Hepatocyte (in vitro differentiated cells): ENCODE data around the gene SUPT4H1. TPM values are rescaled to one million over a fixed set of nuclear protein-coding genes. Genes with fewer than 3 reads are reported as not detected.

Experiments
- DNase-seq: peaks from one replicate; pipeline ENCODE4 v3.0.0-alpha.2; 2016; ENCODE audit warnings: low spot score
- H2AFZ ChIP-seq: fragments of 200-600 bp; sonication (generic); 2 replicates; pipeline ENCODE4 v1.6.0; 2016; ENCODE audit warnings: antibody characterized with exemption, mild to moderate bottlenecking
- H3K27ac ChIP-seq: fragments of 200-600 bp; sonication (generic); 2 replicates; pipeline ENCODE4 v1.5.1; 2016; ENCODE audit warnings: mild to moderate bottlenecking
- H3K27me3 ChIP-seq: fragments of 200-600 bp; sonication (generic); 2 replicates; pipeline ENCODE4 v1.6.1; 2016
- H3K36me3 ChIP-seq: fragments of 200-600 bp; sonication (generic); replicated peaks from 2 replicates; pipeline ENCODE4 v1.5.1; 2016; ENCODE audit warnings: low read depth; ENCODE audit not compliant: insufficient read depth
- H3K4me1 ChIP-seq: fragments of 200-600 bp; sonication (generic); 2 replicates; pipeline ENCODE4 v1.5.1; 2016; ENCODE audit warnings: mild to moderate bottlenecking, moderate library complexity; ENCODE audit not compliant: insufficient read depth
- H3K4me2 ChIP-seq: fragments of 200-600 bp; sonication (generic); 2 replicates; pipeline ENCODE4 v1.6.0; 2016
- H3K4me3 ChIP-seq: fragments of 200-600 bp; sonication (generic); 2 replicates; pipeline ENCODE4 v1.5.1; 2016; ENCODE audit warnings: mild to moderate bottlenecking
- H3K79me2 ChIP-seq: fragments of 200-600 bp; sonication (generic); 2 replicates; pipeline ENCODE4 v1.6.0; 2017; ENCODE audit warnings: mild to moderate bottlenecking
- H3K9me2 ChIP-seq: fragments of 200-600 bp; sonication (generic); replicated peaks from 2 replicates; pipeline ENCODE4 v1.6.0; 2017; ENCODE audit warnings: mild to moderate bottlenecking; ENCODE audit not compliant: insufficient read depth
- H3K9me3 ChIP-seq: fragments of 200-600 bp; sonication (generic); 2 replicates; pipeline ENCODE4 v1.5.1; 2016; ENCODE audit warnings: low read depth, mild to moderate bottlenecking
- H4K20me1 ChIP-seq: fragments of 200-600 bp; sonication (generic); 2 replicates; pipeline ENCODE4 v1.6.0; 2016; ENCODE audit warnings: mild to moderate bottlenecking; ENCODE audit not compliant: insufficient read depth, poor library complexity, severe bottlenecking
- CTCF ChIP-seq: fragments of 200-600 bp; sonication (generic); IDR thresholded peaks from 2 replicates; pipeline ENCODE4 v1.5.1; 2016; ENCODE audit warnings: antibody characterized with exemption, mild to moderate bottlenecking; ENCODE audit not compliant: poor library complexity
- EZH2 ChIP-seq: fragments of 200-600 bp; sonication (generic); IDR thresholded peaks from 2 replicates; pipeline ENCODE4 v1.6.1; 2016; ENCODE audit warnings: antibody characterized with exemption, mild to moderate bottlenecking, borderline replicate concordance
- EZH2phosphoT487 ChIP-seq: fragments of 200-600 bp; sonication (generic); IDR thresholded peaks from one replicate; pipeline ENCODE4 v1.6.1; 2018; ENCODE audit warnings: antibody characterized with exemption, mild to moderate bottlenecking, low read depth, moderate library complexity; ENCODE audit not compliant: unreplicated experiment, severe bottlenecking
- WGBS: methylation state at CpG from one replicate; pipeline ENCODE4 v1.1.6; 2016; ENCODE audit warnings: low lambda C conversion rate; ENCODE audit errors: missing lambda C conversion rate; 5-methylcytosine and 5-hydroxymethylcytosine counted together
- polyA plus RNA-seq: library from polyadenylated mRNA; unstranded; fragments of >200 nt; fragmentation: Nextera tagmentation; extraction: Ambion mirVana; gene quantifications from 2 replicates; pipeline ENCODE4 v1.2.1, GENCODE V29; 2016
- total RNA-seq: library from RNA; depleted of rRNA; stranded (reverse); fragments of >200 nt; gene quantifications from 2 replicates; pipeline ENCODE4 v1.2.3, GENCODE V29; 2014

The SUPT4H1 gene
- total and polyA plus RNA-seq, 2 experiments from 2014 or later, result 54.5 to 108 TPM

- Histone ChIP-seq H3K4me3 (no peak overlapping the region), H3K9me2 (no peaks in the 10 kb centered on the region), H4K20me1 (no peaks in the 10 kb centered on the region), H3K27ac (no peak overlapping the region), H3K79me2 (no peaks in the 10 kb centered on the region), H3K4me1 (no peaks in the 10 kb centered on the region), H2AFZ (no peak overlapping the region), H3K36me3 (no peaks in the 10 kb centered on the region), H3K9me3 (no peaks in the 10 kb centered on the region), H3K4me2 (no peak overlapping the region), H3K27me3 (no peaks in the 10 kb centered on the region)
- no peak for DNase-seq
- TF ChIP-seq CTCF (no peak), EZH2phosphoT487 (no peak), EZH2 (no peak)
- WGBS, result 98% methylated on average over 6 of the region's 6 CpGs
Measured at GRCh38 chr17:58315281-58315711, 36.7 kb downstream of the SUPT4H1 start.

GRCh38 chr17:58314706-58315015 lies 37.3 kb downstream of the SUPT4H1 start:
- no peak for DNase-seq
- H3K27ac ChIP-seq, result no peak overlapping the region
- no peaks in the 10 kb centered on the region for H3K79me2 ChIP-seq
- no peak for TF ChIP-seq EZH2phosphoT487
- no peak for TF ChIP-seq CTCF
- TF ChIP-seq EZH2, result no peak
- H3K9me3 ChIP-seq, result no peaks in the 10 kb centered on the region
- no peaks in the 10 kb centered on the region for H4K20me1 ChIP-seq
- H3K36me3 ChIP-seq, result no peaks in the 10 kb centered on the region
- H3K4me2 ChIP-seq, result no peak overlapping the region
- no peaks in the 10 kb centered on the region for H3K4me1 ChIP-seq
- no peaks in the 10 kb centered on the region for H3K27me3 ChIP-seq
- no peak overlapping the region for H3K4me3 ChIP-seq
- 95% methylated on average over 6 of the region's 6 CpGs for WGBS
- H3K9me2 ChIP-seq, result no peaks in the 10 kb centered on the region
- H2AFZ ChIP-seq, result no peak overlapping the region

GRCh38 chr17:58313815-58314705 lies 37.9 kb downstream of the SUPT4H1 start:
- H3K27ac ChIP-seq, result no peak overlapping the region
- H4K20me1 ChIP-seq, result no peaks in the 10 kb centered on the region
- no peaks in the 10 kb centered on the region for H3K27me3 ChIP-seq
- H2AFZ ChIP-seq, result no peak overlapping the region
- TF ChIP-seq EZH2 (no peak), EZH2phosphoT487 (no peak), CTCF (no peak)
- no peaks in the 10 kb centered on the region for H3K4me1 ChIP-seq
- no peaks in the 10 kb centered on the region for H3K9me3 ChIP-seq
- peak; percentile 1 for DNase-seq
- H3K4me2 ChIP-seq, result no peak overlapping the region
- no peaks in the 10 kb centered on the region for H3K79me2 ChIP-seq
- no peak overlapping the region for H3K4me3 ChIP-seq
- no peaks in the 10 kb centered on the region for H3K9me2 ChIP-seq
- H3K36me3 ChIP-seq, result no peaks in the 10 kb centered on the region
- WGBS, result 84% methylated on average over 7 of the region's 7 CpGs
